ENCODE results near the gene IFI27.

DNA sequence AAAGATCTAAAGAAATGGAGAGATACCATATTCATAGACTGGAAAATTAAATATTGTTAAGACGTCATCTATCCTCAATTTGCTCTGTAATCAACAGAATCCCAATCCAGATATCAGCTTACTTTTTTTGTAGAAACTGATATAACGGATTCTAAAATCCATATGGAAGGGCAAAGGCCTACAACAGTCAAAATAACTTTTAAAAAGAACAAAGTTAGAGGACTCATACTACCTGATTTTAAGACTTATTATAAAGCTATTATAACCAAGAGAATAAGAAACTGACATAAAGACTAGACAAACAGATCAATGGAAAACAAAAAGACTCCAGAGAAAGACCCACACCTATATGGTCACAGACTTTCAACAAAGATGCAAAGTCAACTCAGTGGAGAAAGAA lies 35.5 kb upstream of the IFI27 start:
- no peak for TF ChIP-seq POLR2A (IDR thresholded peaks at IDR 0.05)
- TF ChIP-seq, protein P1, sequence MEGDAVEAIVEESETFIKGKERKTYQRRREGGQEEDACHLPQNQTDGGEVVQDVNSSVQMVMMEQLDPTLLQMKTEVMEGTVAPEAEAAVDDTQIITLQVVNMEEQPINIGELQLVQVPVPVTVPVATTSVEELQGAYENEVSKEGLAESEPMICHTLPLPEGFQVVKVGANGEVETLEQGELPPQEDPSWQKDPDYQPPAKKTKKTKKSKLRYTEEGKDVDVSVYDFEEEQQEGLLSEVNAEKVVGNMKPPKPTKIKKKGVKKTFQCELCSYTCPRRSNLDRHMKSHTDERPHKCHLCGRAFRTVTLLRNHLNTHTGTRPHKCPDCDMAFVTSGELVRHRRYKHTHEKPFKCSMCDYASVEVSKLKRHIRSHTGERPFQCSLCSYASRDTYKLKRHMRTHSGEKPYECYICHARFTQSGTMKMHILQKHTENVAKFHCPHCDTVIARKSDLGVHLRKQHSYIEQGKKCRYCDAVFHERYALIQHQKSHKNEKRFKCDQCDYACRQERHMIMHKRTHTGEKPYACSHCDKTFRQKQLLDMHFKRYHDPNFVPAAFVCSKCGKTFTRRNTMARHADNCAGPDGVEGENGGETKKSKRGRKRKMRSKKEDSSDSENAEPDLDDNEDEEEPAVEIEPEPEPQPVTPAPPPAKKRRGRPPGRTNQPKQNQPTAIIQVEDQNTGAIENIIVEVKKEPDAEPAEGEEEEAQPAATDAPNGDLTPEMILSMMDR (IDR thresholded peaks at IDR 0.05): no peak
- TF ChIP-seq POLR2AphosphoS5 (IDR thresholded peaks at IDR 0.05): no peak

Data from prostate gland (tissue), 2 donors.